A673 (cell line): ENCODE measurements around the gene TMEM39A.

Source experiments
- CTCF ChIP-seq: fragments of 300-800, 200-600 bp; sonication (generic); conservative IDR thresholded peaks from 2 replicates; pipeline ENCODE4 v1.5.1; 2017; ENCODE audit warnings: low read depth, mild to moderate bottlenecking, antibody characterized with exemption, low read length, moderate library complexity, mixed read lengths
- EZH2 ChIP-seq: fragments of 200-600 bp; sonication (generic); IDR thresholded peaks from 2 replicates; pipeline ENCODE4 v1.6.1; 2017; ENCODE audit warnings: borderline replicate concordance, low read depth, mild to moderate bottlenecking, mixed read lengths, antibody characterized with exemption, low read length; ENCODE audit not compliant: poor library complexity, severe bottlenecking

DNA sequence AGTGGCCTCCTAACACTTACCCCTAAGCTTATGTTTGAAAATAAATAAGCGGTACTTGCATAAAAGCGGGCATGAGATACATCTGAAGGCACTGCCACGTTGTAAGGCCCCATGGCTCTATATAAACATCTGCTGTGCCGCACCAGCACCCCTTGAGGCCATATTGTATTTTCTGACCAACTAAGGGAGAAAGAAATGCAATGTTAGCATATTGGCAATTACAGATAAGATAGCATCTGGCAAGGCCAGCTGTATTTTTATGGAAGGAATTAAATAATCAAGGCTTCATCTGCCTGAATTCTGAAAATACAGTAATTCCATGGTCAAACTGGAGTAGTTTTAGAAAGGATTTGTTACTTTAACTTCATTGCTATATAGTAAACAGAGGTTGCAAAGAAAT, 28.7 kb downstream of the TMEM39A start:
- no peak for TF ChIP-seq CTCF
- no peak for TF ChIP-seq EZH2
